Brain pericyte (primary cell): ENCODE results near the gene NBPF19.
"Not testable (repeated sequence)": the region's sequence is repeated elsewhere in the genome, so short reads cannot be mapped to it uniquely, and the experiment has no call there.

Experiments used
- DNase-seq: peaks from one replicate; pipeline ENCODE4 v3.0.0-alpha.2; 2012; ENCODE audit warnings: low read depth, low spot score

The NBPF19 gene, protein sequence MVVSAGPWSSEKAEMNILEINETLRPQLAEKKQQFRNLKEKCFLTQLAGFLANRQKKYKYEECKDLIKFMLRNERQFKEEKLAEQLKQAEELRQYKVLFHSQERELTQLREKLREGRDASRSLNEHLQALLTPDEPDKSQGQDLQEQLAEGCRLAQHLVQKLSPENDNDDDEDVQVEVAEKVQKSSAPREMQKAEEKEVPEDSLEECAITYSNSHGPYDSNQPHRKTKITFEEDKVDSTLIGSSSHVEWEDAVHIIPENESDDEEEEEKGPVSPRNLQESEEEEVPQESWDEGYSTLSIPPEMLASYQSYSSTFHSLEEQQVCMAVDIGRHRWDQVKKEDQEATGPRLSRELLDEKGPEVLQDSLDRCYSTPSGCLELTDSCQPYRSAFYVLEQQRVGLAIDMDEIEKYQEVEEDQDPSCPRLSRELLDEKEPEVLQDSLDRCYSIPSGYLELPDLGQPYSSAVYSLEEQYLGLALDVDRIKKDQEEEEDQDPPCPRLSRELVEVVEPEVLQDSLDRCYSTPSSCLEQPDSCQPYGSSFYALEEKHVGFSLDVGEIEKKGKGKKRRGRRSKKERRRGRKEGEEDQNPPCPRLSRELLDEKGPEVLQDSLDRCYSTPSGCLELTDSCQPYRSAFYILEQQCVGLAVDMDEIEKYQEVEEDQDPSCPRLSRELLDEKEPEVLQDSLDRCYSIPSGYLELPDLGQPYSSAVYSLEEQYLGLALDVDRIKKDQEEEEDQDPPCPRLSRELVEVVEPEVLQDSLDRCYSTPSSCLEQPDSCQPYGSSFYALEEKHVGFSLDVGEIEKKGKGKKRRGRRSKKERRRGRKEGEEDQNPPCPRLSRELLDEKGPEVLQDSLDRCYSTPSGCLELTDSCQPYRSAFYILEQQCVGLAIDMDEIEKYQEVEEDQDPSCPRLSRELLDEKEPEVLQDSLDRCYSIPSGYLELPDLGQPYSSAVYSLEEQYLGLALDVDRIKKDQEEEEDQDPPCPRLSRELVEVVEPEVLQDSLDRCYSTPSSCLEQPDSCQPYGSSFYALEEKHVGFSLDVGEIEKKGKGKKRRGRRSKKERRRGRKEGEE (N-terminal part only)

DNA sequence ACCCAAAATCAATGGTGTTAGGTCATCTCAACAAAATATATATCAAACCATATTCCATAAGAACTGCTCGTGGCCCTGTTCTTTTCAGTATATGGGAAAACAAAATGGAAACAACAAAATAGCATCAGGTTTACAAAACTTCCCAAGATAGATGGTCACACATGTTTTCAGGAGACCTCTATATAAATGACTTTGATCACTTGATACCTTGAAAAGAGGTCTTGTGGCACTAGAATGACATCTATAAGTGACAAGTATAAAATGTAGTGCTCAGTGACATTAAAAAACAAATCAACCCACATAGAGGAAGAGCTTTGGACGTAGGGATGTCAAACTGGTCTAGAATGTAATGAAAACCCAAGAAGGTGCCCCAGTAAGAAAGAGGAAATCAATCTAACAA, at the start of gene NBPF19:
Gene NBPF19 (plus strand): TSS at position 301 of the 400 bp plus-strand sequence. CDS start 888 bp downstream, outside the sequence.
- not testable (repeated sequence) for DNase-seq

DNA sequence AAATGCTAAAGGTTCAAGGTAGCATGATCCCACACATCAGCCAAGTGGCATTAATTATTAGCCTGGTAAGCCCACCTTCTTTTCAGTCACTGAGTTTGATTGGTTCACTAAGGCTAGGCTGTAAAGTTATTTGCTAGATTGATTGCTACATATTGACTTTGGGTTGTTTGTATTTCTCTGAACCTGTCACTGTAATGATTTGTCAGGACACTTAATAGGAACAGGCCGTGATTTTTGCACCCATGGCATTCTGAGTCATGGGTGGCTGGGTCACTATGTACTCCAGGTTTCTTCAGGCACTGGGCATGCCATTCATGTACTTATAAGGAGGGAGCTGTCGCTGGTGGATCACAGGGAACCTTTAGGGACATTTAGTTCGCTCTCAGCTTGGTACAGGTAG, 46.5 kb upstream of the NBPF19 start:
- not testable (repeated sequence) for DNase-seq

DNA sequence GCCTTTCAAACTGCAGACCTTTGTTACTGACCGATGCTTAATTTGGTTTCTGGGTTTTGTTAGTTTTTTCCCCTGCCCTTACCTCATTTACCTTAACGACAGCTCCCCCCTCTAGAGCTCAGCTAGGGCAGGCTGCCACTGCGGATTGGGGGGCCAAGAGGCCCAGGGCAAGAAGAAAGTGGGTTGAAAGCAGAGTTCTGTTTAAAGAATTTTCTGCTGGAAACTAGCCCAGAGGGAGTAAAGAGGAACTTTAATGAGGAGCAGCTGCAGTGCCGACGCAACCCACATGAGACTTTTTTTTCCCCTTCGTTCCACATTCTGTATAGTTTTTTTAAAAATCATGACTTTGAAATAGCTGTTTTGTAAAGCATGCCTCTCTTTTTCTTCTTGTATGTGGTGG, 29.4 kb upstream of the NBPF19 start:
- DNase-seq, result not testable (repeated sequence)

DNA sequence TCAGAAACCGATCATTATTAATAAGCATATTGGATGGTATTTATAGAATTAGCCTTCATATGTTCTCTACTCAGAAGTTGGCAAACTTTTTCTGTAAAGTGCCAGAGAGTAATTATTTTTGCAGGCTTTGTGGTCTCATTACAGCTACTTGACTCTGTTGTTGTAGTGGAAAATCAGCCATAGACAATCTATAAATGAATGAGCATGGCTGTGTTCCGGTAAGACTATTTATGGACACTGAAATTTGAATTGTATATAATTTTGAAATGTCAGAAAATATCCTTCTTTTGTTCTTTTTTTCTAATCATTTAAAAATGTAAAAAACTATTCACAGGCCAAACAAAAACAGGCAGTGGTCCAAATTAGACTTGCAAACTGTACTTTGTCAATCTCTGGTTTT, 22.6 kb upstream of the NBPF19 start:
- not testable (repeated sequence) for DNase-seq

DNA sequence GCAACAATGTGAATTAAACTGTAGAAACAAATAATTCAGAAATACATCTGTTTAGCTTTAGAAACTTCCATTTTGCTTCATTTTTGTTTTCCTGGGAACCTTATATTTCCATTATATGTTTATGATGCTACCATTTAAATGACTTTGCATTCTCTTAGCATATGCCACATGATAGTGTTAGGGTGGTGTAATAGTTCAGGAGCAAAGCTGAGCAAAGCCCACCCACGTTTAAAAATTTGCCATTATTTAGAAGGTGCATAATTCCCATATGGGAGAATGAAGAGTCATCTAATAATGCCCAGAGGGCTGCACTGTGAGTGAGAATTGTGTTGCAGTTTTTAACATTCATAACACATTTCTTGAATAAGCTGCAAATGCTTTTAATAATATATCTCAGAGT, 22.2 kb upstream of the NBPF19 start:
- not testable (repeated sequence) for DNase-seq

DNA sequence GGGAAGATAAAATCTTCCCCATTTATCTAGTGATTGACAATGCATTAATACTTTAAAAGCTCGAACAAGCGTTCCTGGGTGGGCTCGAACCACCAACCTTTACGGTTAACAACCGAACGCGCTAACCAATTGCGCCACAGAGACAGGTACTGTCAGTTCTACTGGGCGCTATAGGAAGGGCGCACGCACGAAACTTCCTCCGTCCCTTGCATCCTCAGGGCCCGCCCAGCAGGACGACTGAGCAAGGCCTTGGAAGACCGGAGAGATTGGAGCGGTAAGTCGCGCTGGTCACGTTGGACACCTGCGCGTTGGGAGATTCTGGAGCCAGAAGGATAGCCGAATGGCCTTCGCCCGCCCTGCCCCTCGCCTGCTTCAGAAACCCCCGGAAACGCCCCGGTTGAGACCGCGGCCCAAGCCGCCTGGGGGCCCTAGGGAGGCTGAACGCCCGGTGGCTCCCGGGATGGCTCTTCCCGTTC, 83.5 kb downstream of the NBPF19 start:
- DNase-seq, result not testable (repeated sequence)

DNA sequence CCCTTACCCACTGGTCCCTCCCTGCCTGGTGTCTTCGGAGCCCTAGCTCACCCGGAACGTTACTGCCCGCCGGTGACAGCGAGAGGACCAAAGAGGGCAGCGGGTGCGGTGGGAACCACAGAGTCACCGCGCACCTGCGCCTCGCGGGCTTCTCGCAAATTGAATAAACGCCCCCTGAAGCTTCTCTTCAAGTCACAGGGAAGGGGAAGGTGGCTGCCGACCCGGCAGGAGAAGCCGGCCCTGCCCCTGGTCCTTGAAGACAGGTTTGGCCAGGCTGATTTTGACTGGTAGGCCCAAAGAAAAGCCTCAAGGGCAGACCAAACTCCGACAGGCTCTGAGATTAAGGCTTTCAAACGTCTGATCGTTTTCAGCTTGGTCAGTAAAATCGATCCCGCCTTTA, 87.0 kb downstream of the NBPF19 start:
- DNase-seq, result not testable (repeated sequence)

DNA sequence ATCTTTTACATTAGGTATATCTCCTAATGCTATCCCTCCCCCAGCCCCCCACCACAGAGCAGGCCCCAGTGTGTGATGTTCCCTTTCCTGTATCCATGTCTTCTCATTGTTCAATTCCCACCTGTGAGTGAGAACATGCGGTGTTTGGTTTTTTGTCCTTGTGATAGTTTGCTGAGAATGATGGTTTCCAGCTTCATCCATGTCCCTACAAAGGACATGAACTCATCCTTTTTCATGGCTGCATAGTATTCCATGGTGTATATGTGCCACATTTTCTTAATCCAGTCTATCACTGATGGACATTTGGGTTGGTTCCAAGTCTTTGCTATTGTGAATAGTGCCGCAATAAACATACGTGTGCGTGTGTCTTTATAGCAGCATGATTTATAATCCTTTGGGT, 90.6 kb downstream of the NBPF19 start:
- DNase-seq, result not testable (repeated sequence)

DNA sequence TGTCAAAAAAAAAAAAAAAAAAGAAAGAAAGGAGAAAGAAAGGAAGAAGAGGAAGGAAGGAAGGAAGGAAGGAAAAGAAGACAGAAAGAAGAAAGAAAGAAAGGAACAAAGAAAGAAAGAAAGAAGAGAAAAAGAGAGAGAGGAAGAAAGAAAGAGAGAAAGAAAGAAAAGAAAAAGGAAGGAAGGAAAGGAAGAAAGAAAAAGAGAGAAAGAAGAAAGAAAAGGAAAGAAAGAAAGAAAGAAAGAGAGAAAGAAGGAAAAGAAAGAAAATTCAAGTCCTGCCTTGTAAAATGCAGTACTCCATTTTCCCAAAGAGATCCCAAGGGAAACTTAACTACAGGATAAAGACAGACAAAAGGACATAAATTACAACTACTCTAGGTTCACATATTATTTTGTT, 97.9 kb downstream of the NBPF19 start:
- not testable (repeated sequence) for DNase-seq

DNA sequence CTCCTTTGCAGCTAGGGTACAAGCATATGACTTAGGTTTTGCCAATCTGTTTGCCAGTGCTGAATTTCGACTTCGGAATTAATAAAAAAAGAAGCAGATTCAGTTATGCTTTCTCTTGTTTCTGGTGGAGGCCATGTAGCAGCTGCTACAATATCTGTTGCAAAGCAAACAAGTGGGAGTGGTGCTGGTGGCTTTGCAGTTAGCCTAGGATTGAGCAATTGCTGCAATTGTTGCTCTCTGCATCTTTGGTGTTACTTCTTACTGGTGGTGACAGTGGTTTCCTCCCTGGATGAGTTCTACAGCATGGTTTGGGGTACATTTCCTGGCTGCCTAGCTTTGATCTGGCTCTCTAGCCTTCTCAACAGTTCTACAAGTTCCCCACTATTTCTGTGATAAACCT, 110.7 kb downstream of the NBPF19 start:
- not testable (repeated sequence) for DNase-seq
